H1 (cell line): ENCODE measurements around the gene BTBD9. TPM values are rescaled to one million over a fixed set of nuclear protein-coding genes. Genes with fewer than 3 reads are reported as not detected.

ENCODE experiments used
- CTCF ChIA-PET: fragments of 300-600 bp; sonication (Branson Sonifier 250); formaldehyde crosslinking; loops from one replicate; lab custom pipeline; 2021; ENCODE audit not compliant: partially characterized antibody; lab: Charles Lee
- POLR2A ChIA-PET: fragments of 300-600 bp; sonication (Branson Sonifier 250); formaldehyde crosslinking; loops from one replicate; lab custom pipeline; 2021; ENCODE audit warnings: inconsistent platforms; ENCODE audit not compliant: partially characterized antibody; lab: Charles Lee
- DNase-seq, 2 experiments: peaks; one replicate each; pipeline versions ENCODE4 v3.0.0 to v3.0.0-alpha.2; 2010 to 2022; ENCODE audit warnings: low spot score in 2 of 2, low read depth in 1 of 2, mixed read lengths in 1 of 2
- FAIRE-seq: peaks from 2 replicates; lab custom pipeline; 2011; peaks lifted over from hg19 to GRCh38; lab: Jason Lieb, UNC
- H2AFZ ChIP-seq: 2 replicates; pipeline ENCODE4 v1.8.1; 2012; ENCODE audit warnings: low read length, inconsistent platforms
- H2AK5ac ChIP-seq: 2 replicates; pipeline ENCODE4 v1.6.1; 2013; ENCODE audit warnings: low read depth, low read length
- H2BK120ac ChIP-seq: replicated peaks from 2 replicates; pipeline ENCODE3; 2013; ENCODE audit warnings: low read depth, low read length, inconsistent platforms
- H2BK12ac ChIP-seq: 2 replicates; pipeline ENCODE4 v1.6.1; 2013; ENCODE audit warnings: low read depth, low read length
- H2BK15ac ChIP-seq: 2 replicates; pipeline ENCODE4 v1.6.1; 2013; ENCODE audit warnings: low read length
- H2BK20ac ChIP-seq: 2 replicates; pipeline ENCODE4 v1.6.1; 2013; ENCODE audit warnings: low read length
- H2BK5ac ChIP-seq: 2 replicates; pipeline ENCODE4 v1.6.1; 2013; ENCODE audit warnings: low read depth, low read length
- H3K14ac ChIP-seq: 2 replicates; pipeline ENCODE4 v1.6.1; 2013; ENCODE audit warnings: inconsistent platforms; ENCODE audit not compliant: insufficient read length
- H3K18ac ChIP-seq: 2 replicates; pipeline ENCODE4 v1.6.1; 2013; ENCODE audit warnings: low read length; ENCODE audit errors: extremely low read depth
- H3K23ac ChIP-seq: 2 replicates; pipeline ENCODE4 v1.6.1; 2013; ENCODE audit warnings: inconsistent platforms; ENCODE audit not compliant: insufficient read length
- H3K23me2 ChIP-seq: 2 replicates; pipeline ENCODE4 v1.6.1; 2013; ENCODE audit warnings: low read depth, low read length
- H3K27ac ChIP-seq: 2 replicates; pipeline ENCODE4 v1.6.1; 2011; ENCODE audit warnings: low read depth, low read length, inconsistent platforms
- H3K27me3 ChIP-seq, 4 experiments: replicated peaks in 1 of 4; 1 replicate in 1 of 4; 2 replicates in 3 of 4; pipeline versions ENCODE4 v1.6.1 to v1.8.1; 2011 to 2013; ENCODE audit warnings: low read length in 3 of 4, mild to moderate bottlenecking in 3 of 4, inconsistent platforms in 2 of 4, mixed read lengths in 2 of 4, moderate library complexity in 1 of 4; ENCODE audit not compliant: control insufficient read depth in 3 of 4, insufficient read depth in 3 of 4; ENCODE audit errors: extremely low read depth in 1 of 4
- H3K36me3 ChIP-seq, 4 experiments: 2 replicates each; pipeline versions ENCODE4 v1.6.1 to v1.8.1; 2011 to 2013; ENCODE audit warnings: mild to moderate bottlenecking in 4 of 4, low read length in 3 of 4, moderate library complexity in 2 of 4, control low read depth in 1 of 4, inconsistent platforms in 1 of 4; ENCODE audit not compliant: insufficient read depth in 4 of 4, control insufficient read depth in 2 of 4
- H3K4ac ChIP-seq: replicated peaks from 2 replicates; pipeline ENCODE3; 2013; ENCODE audit warnings: low read length, low read depth, mixed read lengths, inconsistent platforms; ENCODE audit not compliant: insufficient read length
- H3K4me1 ChIP-seq, 4 experiments: replicated peaks in 1 of 4; 1 replicate in 1 of 4; 2 replicates in 3 of 4; pipeline versions ENCODE4 v1.6.1 to v1.8.1; 2011 to 2013; ENCODE audit warnings: low read length in 3 of 4, inconsistent platforms in 2 of 4, mixed read lengths in 1 of 4; ENCODE audit not compliant: insufficient read depth in 4 of 4, control insufficient read depth in 3 of 4
- H3K4me2 ChIP-seq, 2 experiments: 2 replicates each; pipeline versions ENCODE4 v1.6.1 to v1.8.1; 2011 to 2013; ENCODE audit warnings: low read depth in 2 of 2, low read length in 2 of 2, control low read depth in 1 of 2, inconsistent platforms in 1 of 2, mild to moderate bottlenecking in 1 of 2; ENCODE audit not compliant: insufficient read depth in 1 of 2
- H3K4me3 ChIP-seq, 4 experiments: fragments of 200-600, 300-600 bp in 1 of 4; sonication (generic), shearing (Covaris generic), sonication (Bioruptor Twin) in 1 of 4; 2 replicates each; pipeline versions ENCODE4 v1.5.1 to v1.8.1; 2011 to 2016; ENCODE audit warnings: low read length in 4 of 4, low read depth in 3 of 4, control low read depth in 2 of 4, inconsistent platforms in 2 of 4, mild to moderate bottlenecking in 2 of 4, mixed read lengths in 1 of 4, moderate library complexity in 1 of 4; ENCODE audit not compliant: insufficient read depth in 2 of 4; ENCODE audit errors: extremely low read depth in 1 of 4
- H3K56ac ChIP-seq: replicated peaks from 2 replicates; pipeline ENCODE3; 2013; ENCODE audit warnings: low read depth, mild to moderate bottlenecking, mixed read lengths, low read length, inconsistent platforms; ENCODE audit not compliant: insufficient read length
- H3K79me1 ChIP-seq: 2 replicates; pipeline ENCODE4 v1.6.1; 2013; ENCODE audit warnings: low read depth, low read length, control low read depth
- H3K79me2 ChIP-seq, 2 experiments: 2 replicates each; pipeline versions ENCODE4 v1.6.1 to v1.8.1; 2012 to 2013; ENCODE audit warnings: low read length in 2 of 2, mild to moderate bottlenecking in 2 of 2, inconsistent platforms in 1 of 2; ENCODE audit not compliant: insufficient read depth in 2 of 2, control insufficient read depth in 1 of 2
- H3K9ac ChIP-seq, 4 experiments: replicated peaks in 1 of 4; 1 replicate in 1 of 4; 2 replicates in 3 of 4; pipeline versions ENCODE4 v1.6.1 to v1.8.1; 2011 to 2013; ENCODE audit warnings: low read depth in 3 of 4, low read length in 3 of 4, control low read depth in 2 of 4, mild to moderate bottlenecking in 2 of 4, moderate library complexity in 2 of 4, inconsistent platforms in 1 of 4; ENCODE audit errors: extremely low read depth in 1 of 4
- H3K9me3 ChIP-seq, 2 experiments: 2 replicates each; pipeline versions ENCODE4 v1.6.1 to v1.8.1; 2012 to 2013; ENCODE audit warnings: mild to moderate bottlenecking in 2 of 2, moderate library complexity in 2 of 2, control low read depth in 1 of 2, inconsistent platforms in 1 of 2, low read depth in 1 of 2, low read length in 1 of 2, mixed read lengths in 1 of 2; ENCODE audit not compliant: insufficient read depth in 2 of 2
- H4K20me1 ChIP-seq, 2 experiments: replicated peaks in 1 of 2; 2 replicates each; pipeline versions ENCODE3 to v1.8.1; 2011 to 2013; ENCODE audit warnings: inconsistent platforms in 2 of 2, low read length in 2 of 2, mild to moderate bottlenecking in 1 of 2; ENCODE audit not compliant: insufficient read depth in 2 of 2, control insufficient read depth in 1 of 2
- H4K5ac ChIP-seq: 2 replicates; pipeline ENCODE4 v1.6.1; 2013; ENCODE audit warnings: low read length, low read depth, mixed read lengths, inconsistent platforms; ENCODE audit not compliant: insufficient read length
- H4K8ac ChIP-seq: 2 replicates; pipeline ENCODE4 v1.8.0; 2013; ENCODE audit warnings: mild to moderate bottlenecking, moderate library complexity, low read length, inconsistent platforms; ENCODE audit not compliant: insufficient read depth; ENCODE audit errors: extremely low read depth
- H4K91ac ChIP-seq: replicated peaks from 2 replicates; pipeline ENCODE3; 2013; ENCODE audit warnings: low read length, mixed read lengths, inconsistent platforms; ENCODE audit not compliant: insufficient read length
- HDAC6 ChIP-seq: IDR thresholded peaks from one replicate; pipeline ENCODE4 v1.7.1; 2012; ENCODE audit warnings: low read depth, mild to moderate bottlenecking, inconsistent platforms, low read length, moderate library complexity
- WGBS, 2 experiments: shearing (Covaris generic) in 1 of 2; methylation state at CpG; one replicate each; pipeline versions ENCODE4 v1.1.6 to v1.1.7; 2013 to 2015; ENCODE audit warnings: low lambda C conversion rate in 2 of 2, mixed read lengths in 2 of 2, inconsistent platforms in 1 of 2, low coverage in 1 of 2, missing lambda C conversion rate in 1 of 2; ENCODE audit not compliant: insufficient replicate concordance in 2 of 2, insufficient coverage in 1 of 2, insufficient read length in 1 of 2; ENCODE audit errors: extremely low coverage in 1 of 2, missing lambda C conversion rate in 1 of 2; 5-methylcytosine and 5-hydroxymethylcytosine counted together
- polyA plus RNA-seq, 7 experiments: library from polyadenylated mRNA; depleted of rRNA in 3 of 7; stranded (reverse) in 5 of 7; unstranded in 2 of 7; fragments of >200 nt in 5 of 7; fragments of 200-250 nt in 2 of 7; gene quantifications; 1 replicate in 5 of 7; 2 replicates in 1 of 7; 4 replicates in 1 of 7; pipeline versions ENCODE4 v1.2.1 to v1.2.3, GENCODE V29; 2011 to 2013; ENCODE audit warnings: missing spikeins in 2 of 7, mixed read lengths in 2 of 7
- total RNA-seq: library from RNA; stranded (reverse); fragmentation: NEBNext Ultra II Directional; extraction: Animal tissue kit (Norgen Biotek cat#: 25700); gene quantifications from 2 replicates; pipeline ENCODE4 v1.2.1, GENCODE V29; 2021
- TF ChIP-seq, protein P1 (sequence below), 3 experiments: IDR thresholded peaks; 1 replicate in 2 of 3; 2 replicates in 1 of 3; pipeline versions ENCODE4 v1.5.1 to v1.6.1; 2011; ENCODE audit warnings: low read length in 3 of 3, mild to moderate bottlenecking in 3 of 3, inconsistent platforms in 2 of 3, low read depth in 1 of 3, moderate library complexity in 1 of 3; ENCODE audit not compliant: insufficient read depth in 1 of 3; ENCODE audit errors: control extremely low read depth in 1 of 3

BTBD9 gene
- total and polyA plus RNA-seq, 2 of the 8 experiments (the other 6 are each of a cell fraction or from before 2014, with no cell fraction given), result 0.92 to 4.1 TPM

DNA sequence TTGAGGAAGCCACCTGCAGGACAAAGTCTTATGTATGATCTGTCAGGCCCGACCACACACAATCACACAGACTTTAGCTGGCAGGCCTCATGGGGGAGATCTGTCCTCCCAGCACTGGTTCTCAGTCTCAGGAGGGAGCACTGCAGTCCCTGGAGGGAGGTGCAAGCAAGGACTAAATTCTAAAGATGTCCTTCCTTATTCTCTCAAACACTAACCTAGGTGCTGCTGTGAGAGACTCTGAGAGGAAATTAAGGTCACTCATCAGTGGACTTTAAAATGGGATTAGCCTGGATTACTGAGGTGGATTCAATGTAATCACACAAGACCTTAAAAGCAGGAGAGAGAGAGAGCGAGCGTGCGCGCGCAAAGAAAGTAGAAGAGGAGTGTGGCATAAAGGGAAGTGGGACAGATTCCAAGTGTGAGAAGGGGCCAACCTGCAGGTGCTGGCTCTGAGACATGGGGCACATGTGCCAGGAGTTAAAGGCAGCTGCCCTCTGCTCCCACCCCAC is 48.9 kb upstream of the BTBD9 start:
- no peak overlapping the region for H2AK5ac ChIP-seq
- CTCF ChIA-PET, result interaction anchor here (0.5 to 1.4 kb wide), 3 partner anchors 47 to 87 kb away, joined by 3 read pairs; no protein-coding TSS in a partner anchor
- H3K27ac ChIP-seq, result no peak overlapping the region

More for the DNA sequence above, 48.9 kb upstream of the BTBD9 start:
- Histone ChIP-seq H3K4me3 (no peak overlapping the region), H3K4ac (no peak overlapping the region), H4K20me1 (peaks cover 10 to 12% of the 10 kb centered on the region in 2 experiments), H2BK120ac (no peak overlapping the region), H2BK5ac (no peak overlapping the region), H4K8ac (no peak overlapping the region), H3K56ac (no peak overlapping the region), H3K18ac (no peak overlapping the region), H3K23ac (no peak overlapping the region), H3K14ac (no peak overlapping the region), H2BK20ac (no peak overlapping the region), H3K9ac (no peak overlapping the region), H3K79me2 (peaks cover 3 to 72% of the 10 kb centered on the region in 2 experiments; a peak in 3 of 4 replicates), H2BK15ac (no peak overlapping the region), H3K23me2 (no peaks in the 10 kb centered on the region), H2BK12ac (no peak overlapping the region), H3K79me1 (peaks cover 6% of the 10 kb centered on the region), H3K4me1 (no peaks in the 10 kb centered on the region), H3K36me3 (peaks cover 0 to 24% (median 8%) of the 10 kb centered on the region in 4 experiments; a peak in 3 of 8 replicates), H3K9me3 (no peaks in the 10 kb centered on the region), H3K4me2 (no peak overlapping the region), H2AFZ (no peak overlapping the region), H3K27me3 (no peaks in the 10 kb centered on the region), H4K91ac (no peak overlapping the region), H4K5ac (no peak overlapping the region)
- 89% methylated on average over 6 of the region's 6 CpGs; no CpG with 5 or more reads in 1 of the 2 experiments for WGBS, 2 experiments
- TF ChIP-seq HDAC6, result no peak
- TF ChIP-seq, protein P1, sequence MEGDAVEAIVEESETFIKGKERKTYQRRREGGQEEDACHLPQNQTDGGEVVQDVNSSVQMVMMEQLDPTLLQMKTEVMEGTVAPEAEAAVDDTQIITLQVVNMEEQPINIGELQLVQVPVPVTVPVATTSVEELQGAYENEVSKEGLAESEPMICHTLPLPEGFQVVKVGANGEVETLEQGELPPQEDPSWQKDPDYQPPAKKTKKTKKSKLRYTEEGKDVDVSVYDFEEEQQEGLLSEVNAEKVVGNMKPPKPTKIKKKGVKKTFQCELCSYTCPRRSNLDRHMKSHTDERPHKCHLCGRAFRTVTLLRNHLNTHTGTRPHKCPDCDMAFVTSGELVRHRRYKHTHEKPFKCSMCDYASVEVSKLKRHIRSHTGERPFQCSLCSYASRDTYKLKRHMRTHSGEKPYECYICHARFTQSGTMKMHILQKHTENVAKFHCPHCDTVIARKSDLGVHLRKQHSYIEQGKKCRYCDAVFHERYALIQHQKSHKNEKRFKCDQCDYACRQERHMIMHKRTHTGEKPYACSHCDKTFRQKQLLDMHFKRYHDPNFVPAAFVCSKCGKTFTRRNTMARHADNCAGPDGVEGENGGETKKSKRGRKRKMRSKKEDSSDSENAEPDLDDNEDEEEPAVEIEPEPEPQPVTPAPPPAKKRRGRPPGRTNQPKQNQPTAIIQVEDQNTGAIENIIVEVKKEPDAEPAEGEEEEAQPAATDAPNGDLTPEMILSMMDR (IDR thresholded peaks at IDR 0.05; ENCODE audit: control extremely low read depth in 1 of 3, insufficient read depth in 1 of 3, low read depth in 1 of 3, low read length in 3 of 3), result peak in 1 of 3 experiments; percentile 20; a peak in 1 of 4 replicates
- FAIRE-seq, result no peak
- POLR2A ChIA-PET, result no interaction called here
- DNase-seq, result no peak
